Stimulated activated CD8-positive, alpha-beta memory T cell treated with anti-CD3 and anti-CD28 coated beads, Interleukin-4, amount 100 ng/mL, for 48 hours (primary cell): ENCODE data around the gene TRPV2.

ENCODE experiments used
- DNase-seq: peaks from one replicate; pipeline ENCODE4 v3.0.0-alpha.2; 2020

TRPV2 gene

DNA sequence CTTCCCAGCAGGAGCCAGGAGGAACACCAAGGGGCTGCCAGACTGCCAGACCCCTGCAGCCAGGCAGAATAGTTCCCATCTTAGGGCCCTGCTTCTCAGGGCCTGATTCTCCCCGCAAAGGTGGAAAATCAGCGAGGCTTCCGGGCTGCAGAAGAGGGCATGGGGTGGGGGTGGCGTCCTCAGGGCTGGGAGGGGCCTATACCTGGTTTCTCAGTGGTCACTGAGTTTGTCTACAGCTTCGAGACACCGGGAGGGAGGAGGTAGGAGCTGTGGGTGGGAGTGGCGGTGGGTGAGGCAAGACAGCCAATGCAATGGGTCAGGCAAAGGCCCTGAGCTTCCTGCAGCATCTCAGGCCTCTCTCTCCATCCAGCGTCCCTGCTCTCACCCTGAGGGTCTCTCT lies 62.3 kb downstream of the TRPV2 start:
- DNase-seq = no peak

- DNase-seq = no peak
Observed at GRCh38 chr17:16478649-16479048, 63.3 kb downstream of the TRPV2 start.

DNA sequence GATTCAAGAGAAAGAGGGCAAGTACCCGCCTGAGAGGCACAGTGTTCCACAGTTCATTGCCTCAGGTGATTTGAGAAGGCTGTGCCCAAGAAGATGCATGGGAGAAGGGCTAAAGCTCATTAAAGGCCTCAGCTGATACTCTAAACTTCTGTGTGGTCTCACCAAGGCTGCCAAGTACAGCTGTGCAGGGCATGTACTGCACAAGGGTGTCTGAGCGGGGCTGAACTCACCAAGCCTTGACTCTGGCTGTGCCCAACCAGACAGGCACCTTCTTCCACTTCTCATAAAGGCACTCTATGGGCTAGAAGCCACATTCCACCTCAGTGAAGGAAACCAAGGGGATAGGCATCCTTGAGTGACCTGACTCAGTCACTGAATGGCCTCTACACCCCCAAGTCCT lies 63.9 kb downstream of the TRPV2 start:
- no peak for DNase-seq

DNA sequence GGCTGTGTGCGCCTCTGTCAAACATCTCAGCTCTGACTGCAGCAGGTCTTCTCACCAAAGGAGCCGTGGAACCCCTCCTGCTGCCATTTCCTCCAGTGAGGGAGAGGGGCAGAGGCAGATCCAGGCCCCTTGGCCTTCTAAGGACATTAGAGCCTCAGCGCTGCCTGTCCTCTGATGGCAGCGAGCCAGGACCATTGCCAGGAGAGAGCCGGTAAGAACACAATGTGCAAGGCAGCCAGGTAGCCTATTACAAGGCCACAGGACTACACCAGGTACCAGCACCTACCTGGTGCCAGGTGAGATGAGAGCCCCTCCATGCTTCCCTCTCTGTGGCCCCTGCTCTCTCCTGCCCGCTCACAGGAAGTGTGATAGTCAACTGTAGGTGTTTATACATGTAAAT lies 65.6 kb downstream of the TRPV2 start:
- DNase-seq = no peak

DNA sequence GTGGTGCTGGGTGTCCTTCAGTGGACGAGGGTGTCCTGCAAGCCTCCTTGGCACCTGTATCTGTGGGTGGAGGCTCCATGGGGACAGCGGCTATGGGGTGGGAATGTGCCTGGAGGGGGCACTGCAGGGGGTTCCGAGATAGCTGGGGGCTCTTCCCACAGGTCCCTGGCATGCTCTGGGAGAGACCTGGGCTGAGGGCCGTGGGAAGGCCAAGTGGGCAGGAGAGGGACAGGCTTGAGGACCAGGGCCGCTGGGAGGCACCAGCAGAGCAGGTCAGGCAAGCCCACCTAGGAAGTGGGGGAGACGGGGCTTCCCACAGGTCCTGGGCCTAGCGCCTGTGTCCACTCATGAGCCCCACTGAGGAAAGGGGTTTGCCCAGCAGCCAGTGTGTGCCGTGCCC lies 66.9 kb downstream of the TRPV2 start:
- DNase-seq = no peak

- DNase-seq = no peak
Observed at GRCh38 chr17:16483021-16483645, 67.8 kb downstream of the TRPV2 start.

DNA sequence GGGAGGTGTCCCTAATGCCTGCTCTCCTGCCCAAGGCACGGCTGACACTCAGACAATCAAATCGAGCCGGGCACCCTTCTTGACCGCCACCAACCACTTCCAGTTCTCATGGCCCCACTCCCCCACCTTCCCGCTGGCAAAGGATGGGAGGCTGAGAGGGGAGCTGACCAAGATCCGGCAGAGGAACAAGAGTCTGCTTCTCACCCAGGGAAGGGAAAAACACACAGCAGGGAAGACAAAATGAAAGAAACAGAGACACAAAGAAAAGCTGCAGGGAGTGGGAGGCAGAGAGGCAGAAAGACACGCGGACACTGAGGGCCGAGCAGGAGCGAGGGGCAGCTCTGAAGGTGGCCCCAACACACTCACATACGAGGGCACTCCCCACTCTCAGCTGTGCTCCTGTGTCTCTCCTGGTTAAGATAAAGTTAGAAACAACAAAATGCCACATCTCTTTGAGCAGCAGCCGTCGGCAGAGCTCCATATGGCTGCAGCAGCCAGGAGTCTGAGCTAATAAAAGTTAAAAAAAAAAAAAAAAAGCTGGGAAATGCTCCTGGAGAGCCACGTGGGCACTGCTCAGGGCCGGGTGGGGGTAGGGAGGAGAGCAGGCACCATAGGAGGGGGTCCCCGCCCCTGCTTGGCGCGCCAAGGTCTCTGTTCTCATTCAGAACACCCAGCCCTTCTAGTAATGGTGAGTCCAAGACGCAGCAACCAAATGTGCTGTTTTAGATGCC lies 69.2 kb downstream of the TRPV2 start:
- DNase-seq = no peak
